ENCODE measurements around the gene PITHD1. TPM values are rescaled to one million over a fixed set of nuclear protein-coding genes. Genes with fewer than 3 reads are reported as not detected.
"Not testable (repeated sequence)": the region's sequence is repeated elsewhere in the genome, so short reads cannot be mapped to it uniquely, and the experiment has no call there.

PITHD1 gene
- total RNA-seq, 1 experiment from 2014 or later = 50.2 TPM

DNA sequence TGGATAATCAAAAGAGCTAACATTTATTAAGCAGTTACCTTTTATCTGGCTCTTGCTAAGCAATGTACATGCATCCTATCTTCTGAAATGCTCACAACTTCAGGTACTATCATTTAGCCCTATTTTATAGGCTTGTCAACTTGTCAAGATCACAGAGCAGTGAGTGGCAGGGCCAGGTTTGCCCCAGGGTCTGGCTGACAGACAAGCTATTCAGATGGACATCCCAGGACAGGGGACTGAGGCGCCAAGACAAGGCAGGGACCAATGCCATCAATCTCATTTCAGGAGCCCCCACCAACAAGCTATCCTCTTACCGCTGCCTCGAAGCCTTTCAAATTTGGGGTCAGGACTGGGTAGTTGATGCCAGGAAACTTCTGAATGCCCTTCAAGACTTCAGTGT lies 38.1 kb downstream of the PITHD1 start:
- DNase-seq = no peak
- Histone ChIP-seq H3K27me3 (no peaks in the 10 kb centered on the region), H3K4me1 (no peaks in the 10 kb centered on the region), H3K27ac (no peak overlapping the region), H3K9me3 (replicated peaks) (no peaks in the 10 kb centered on the region), H3K36me3 (no peaks in the 10 kb centered on the region), H3K4me3 (no peak overlapping the region)

DNA sequence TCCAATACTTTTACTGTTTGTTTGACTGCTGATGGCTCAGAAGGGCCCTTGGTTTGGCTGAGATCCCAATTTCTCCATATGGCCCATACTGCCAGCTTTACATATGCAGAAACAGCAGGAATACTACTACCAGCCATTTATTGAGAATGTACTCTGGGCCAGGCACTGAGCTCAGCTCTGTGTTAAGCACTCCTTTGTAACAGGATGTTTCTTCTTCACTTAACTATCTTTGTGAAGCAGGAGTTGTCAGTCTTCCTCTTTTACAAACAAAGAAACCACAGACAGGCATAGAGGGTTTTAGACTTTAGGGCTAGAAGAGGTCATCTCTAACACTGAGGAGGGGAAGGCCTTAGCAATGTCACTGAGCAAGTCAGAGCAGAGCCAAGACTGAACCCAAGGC lies 38.7 kb downstream of the PITHD1 start:
- H3K4me1 ChIP-seq = no peaks in the 10 kb centered on the region
- H3K36me3 ChIP-seq = no peaks in the 10 kb centered on the region
- no peaks in the 10 kb centered on the region for H3K27me3 ChIP-seq
- no peak for DNase-seq
- H3K27ac ChIP-seq = no peak overlapping the region
- no peak overlapping the region for H3K4me3 ChIP-seq
- no peaks in the 10 kb centered on the region for H3K9me3 ChIP-seq (replicated peaks)

DNA sequence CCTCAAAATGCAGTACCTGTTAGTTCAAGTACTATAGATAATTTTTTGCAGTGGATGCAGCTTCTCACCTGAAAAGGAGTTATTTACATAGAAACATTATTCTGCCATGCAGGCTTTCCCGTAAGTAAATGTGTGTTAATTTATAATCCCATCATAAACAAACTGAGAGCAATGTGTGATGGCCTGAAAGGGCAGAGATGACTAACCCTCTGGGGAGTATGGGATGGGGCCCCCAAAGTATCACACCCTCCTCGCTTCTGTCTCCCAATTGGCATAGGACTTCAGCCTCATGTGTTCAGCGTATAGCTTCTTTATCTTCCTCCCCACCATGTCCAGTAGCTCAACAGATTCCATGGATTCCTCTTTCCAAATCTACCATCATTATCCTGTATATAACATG lies 39.4 kb downstream of the PITHD1 start:
- Histone ChIP-seq H3K4me1 (no peaks in the 10 kb centered on the region), H3K9me3 (replicated peaks) (no peaks in the 10 kb centered on the region), H3K4me3 (no peak overlapping the region), H3K27me3 (no peaks in the 10 kb centered on the region), H3K27ac (no peak overlapping the region), H3K36me3 (no peaks in the 10 kb centered on the region)
- DNase-seq = no peak

DNA sequence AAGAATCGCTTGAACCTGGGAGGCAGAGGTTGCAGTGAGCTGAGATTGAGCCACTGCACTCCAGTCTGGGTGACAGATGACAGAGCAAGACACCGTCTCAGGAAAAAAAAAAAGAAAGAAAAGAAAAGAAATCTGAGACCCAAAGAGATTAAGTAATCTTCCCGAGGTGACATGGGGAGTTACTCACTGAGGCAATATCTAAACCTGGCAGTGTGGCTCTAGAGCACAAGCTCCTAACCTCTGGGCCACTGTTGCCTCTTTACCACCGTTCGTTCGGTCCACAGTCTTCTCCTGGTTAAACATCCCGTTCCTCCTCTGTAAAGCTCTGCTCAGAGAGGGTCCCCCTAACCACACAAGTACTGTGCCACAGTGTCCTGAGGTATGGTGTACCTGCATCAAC lies 45.5 kb downstream of the PITHD1 start:
- no peak overlapping the region for H3K4me3 ChIP-seq
- H3K4me1 ChIP-seq = no peaks in the 10 kb centered on the region
- H3K27ac ChIP-seq = no peak overlapping the region
- no peaks in the 10 kb centered on the region for H3K36me3 ChIP-seq
- DNase-seq = no peak
- H3K27me3 ChIP-seq = no peaks in the 10 kb centered on the region
- no peaks in the 10 kb centered on the region for H3K9me3 ChIP-seq (replicated peaks)

DNA sequence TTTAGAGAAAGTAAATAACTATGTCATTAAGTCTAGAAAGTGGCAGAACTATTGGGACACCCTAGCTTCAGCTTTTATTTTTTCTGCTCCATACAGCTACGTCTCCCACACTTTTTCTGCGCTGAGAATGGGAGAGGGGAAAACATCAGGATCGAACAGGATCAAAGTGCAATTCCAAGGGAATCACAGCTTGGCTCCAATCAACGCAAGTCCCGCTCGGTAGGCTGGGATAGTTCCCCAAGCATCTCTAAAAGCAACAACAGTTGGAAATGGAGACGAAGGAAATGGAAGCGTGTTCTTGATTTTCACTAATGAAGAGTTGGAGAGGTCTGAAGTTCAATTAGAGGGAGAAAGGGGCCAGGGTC lies 46.5 kb downstream of the PITHD1 start:
- no peaks in the 10 kb centered on the region for H3K27me3 ChIP-seq
- H3K9me3 ChIP-seq (replicated peaks) = no peaks in the 10 kb centered on the region
- DNase-seq = no peak
- H3K4me3 ChIP-seq = peak overlapping the region; percentile 92
- no peaks in the 10 kb centered on the region for H3K36me3 ChIP-seq
- peak overlapping the region; percentile 80 for H3K27ac ChIP-seq
- H3K4me1 ChIP-seq = no peaks in the 10 kb centered on the region

DNA sequence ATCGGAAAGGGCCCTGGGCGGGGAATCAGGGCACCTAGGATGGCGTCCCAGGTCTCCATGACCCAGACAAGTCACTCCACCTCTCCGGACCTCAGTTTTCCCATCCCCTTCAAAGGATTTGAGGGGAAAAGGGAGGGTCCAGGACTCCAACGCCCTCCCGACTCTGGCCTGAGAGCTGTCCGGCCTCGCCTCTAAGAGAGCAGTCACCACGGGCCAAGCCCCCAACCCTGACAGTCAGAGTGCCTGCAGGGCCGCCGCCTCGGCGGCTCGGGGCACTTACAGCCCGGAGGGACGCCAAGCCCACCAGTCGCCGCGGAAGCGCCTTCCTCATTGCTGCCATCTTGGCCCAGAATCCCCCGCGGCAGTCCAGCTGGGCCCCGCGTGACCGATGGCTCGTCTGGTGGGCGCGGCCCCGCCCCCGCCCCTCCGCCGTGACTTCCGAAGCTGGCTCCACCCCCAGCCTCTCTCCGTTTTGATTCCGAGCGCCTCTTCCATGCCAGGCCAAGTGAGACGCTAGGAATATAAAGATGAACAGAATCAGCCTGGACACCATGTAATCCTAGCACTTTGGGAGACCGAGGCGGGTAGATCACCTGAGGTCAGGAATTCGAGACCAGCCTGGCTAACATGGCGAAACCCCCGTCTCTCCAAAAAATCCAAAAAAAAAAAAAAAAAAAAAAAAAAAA lies 47.0 kb downstream of the PITHD1 start, which contains the start of gene HMGCL:
Gene HMGCL (minus strand): TSS at position 354 of the 686 bp plus-strand sequence. CDS start 14 bp downstream, at position 340.
- no peaks in the 10 kb centered on the region for H3K9me3 ChIP-seq (replicated peaks)
- H3K27ac ChIP-seq = peak within 1 kb of the TSS; percentile 80
- peak; percentile 93 to 95 for DNase-seq
- H3K36me3 ChIP-seq = no peaks in the 10 kb centered on the region
- H3K4me3 ChIP-seq = peak within 1 kb of the TSS; percentile 92
- no peaks in the 10 kb centered on the region for H3K27me3 ChIP-seq
- no peaks in the 10 kb centered on the region for H3K4me1 ChIP-seq

DNA sequence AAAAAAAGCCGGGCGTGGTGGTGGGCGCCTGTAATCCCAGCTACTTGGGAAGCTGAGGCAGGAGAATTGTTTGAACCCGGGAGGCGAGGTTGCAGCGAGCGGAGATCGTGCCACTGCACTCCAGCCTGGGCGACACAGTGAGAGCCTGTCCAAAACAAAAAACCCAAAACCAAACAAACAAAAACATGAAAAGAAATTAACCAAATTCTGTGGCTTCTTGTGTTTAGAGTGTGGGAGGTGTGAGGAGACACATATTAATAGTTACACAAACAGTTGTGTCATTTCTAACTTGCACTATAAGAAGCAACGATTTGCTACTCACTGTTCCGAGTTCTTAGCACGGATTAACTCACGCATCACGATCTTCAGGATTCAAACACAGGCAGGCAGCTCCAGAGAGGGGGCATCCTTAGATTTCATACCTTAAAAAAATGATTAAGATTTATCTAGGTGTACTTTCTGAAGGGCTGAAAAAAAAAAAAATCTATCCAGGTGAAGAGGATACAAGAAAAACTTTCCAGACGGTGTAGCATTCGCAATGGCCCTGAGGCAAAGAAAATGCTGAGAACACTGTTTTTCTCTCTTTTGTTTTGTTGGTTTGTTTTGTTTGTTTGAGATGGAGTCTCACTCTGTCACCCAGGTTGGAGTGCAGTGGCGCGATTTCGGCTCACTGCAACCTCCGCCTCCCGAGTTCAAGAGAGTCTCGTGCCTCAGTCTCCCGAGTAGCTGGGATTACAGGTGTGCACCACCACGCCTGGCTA lies 47.7 kb downstream of the PITHD1 start:
- Histone ChIP-seq H3K4me3 (peak overlapping the region; percentile 92), H3K27ac (no peak overlapping the region; the same call in 1 of the 2 replicates), H3K9me3 (replicated peaks) (no peaks in the 10 kb centered on the region), H3K36me3 (no peaks in the 10 kb centered on the region), H3K27me3 (no peaks in the 10 kb centered on the region; the same call in 1 of the 2 replicates), H3K4me1 (no peaks in the 10 kb centered on the region)
- DNase-seq = no peak

DNA sequence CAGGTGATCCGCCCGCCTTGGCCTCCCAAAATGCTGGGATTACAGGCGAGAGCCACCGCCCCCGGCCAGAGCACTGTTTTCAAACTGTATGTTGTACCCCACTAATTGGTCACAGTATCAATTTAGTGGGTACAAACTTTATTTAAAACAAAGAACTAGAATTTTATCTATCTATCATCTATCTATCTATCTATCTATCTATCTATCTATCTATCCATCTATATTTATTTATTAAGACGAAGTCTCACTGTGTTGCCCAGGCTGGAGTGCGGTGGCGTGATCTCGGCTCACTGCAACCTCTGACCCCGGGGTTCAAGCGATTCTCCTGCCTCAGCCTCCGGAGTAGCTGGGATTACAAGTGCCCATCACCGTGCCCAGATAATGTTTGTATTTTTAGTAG lies 48.4 kb downstream of the PITHD1 start:
- H3K4me1 ChIP-seq; H3K36me3 ChIP-seq; DNase-seq; H3K9me3 ChIP-seq (replicated peaks); H3K27me3 ChIP-seq; H3K27ac ChIP-seq; H3K4me3 ChIP-seq: not testable (repeated sequence)

DNA sequence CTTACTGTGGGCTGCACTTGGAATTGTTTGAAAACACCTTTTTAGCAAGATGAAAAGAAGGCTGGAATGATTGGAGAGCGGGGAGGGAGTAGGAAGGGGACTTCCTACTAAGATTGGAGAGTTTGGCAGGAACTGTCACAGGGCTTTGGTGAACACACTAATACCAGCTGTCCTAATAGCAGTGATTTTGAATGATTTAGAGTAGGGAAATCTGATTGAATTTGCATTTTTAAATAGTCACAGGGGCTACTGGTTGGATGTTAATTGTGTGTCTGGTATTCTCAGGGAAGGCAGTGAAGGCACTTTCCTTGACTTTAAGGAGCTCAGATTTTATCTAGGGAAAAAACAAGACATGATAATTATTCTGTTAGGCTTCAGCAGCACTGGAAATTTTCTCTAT lies 49.5 kb downstream of the PITHD1 start:
- no peak overlapping the region for H3K4me3 ChIP-seq
- peaks cover 4% of the 10 kb centered on the region; the same call in 1 of the 2 replicates for H3K27me3 ChIP-seq
- DNase-seq = no peak
- no peaks in the 10 kb centered on the region for H3K4me1 ChIP-seq
- H3K27ac ChIP-seq = no peak overlapping the region
- H3K9me3 ChIP-seq (replicated peaks) = no peaks in the 10 kb centered on the region
- H3K36me3 ChIP-seq = no peaks in the 10 kb centered on the region

DNA sequence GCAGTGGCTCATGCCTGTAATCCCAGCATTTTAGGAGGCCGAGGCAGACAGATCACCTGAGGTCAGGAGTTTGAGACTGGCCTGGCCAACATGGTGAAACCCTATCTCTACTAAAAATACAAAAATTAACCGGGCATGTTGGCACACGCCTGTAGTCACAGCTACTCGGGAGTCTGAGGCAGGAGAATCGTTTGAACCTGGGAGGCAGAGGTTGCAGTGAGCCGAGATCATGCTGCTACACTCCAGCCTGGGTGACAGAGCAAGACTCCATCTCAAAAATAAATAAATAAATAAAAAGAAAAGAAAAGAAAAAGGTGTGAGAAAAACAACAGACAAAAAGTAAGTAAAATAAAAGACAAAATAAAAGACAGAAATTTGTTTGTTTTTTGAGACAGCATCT lies 55.9 kb downstream of the PITHD1 start:
- DNase-seq; H3K36me3 ChIP-seq; H3K4me3 ChIP-seq; H3K4me1 ChIP-seq; H3K9me3 ChIP-seq (replicated peaks); H3K27ac ChIP-seq: not testable (repeated sequence)
- peaks cover 19% of the 10 kb centered on the region for H3K27me3 ChIP-seq

DNA sequence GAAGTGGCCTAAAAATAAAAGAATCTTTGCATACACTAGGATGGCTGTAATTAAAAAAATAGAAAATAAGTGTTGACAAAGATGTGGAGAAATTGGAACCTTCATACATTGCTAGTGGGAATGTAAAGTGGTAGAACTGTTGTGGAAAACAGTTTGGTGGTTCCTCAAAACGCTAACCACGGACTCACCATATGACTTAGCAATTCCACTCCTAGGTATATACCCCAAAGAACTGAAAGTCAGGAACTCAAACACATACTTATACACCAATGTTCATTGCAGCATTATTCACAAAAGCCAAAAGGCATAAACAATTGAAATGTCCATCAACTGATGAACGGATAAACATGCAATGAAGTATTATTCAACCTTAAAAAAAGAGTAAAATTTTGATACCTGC lies 57.8 kb downstream of the PITHD1 start:
- Histone ChIP-seq H3K27me3 (peaks cover 19% of the 10 kb centered on the region), H3K27ac (no peak overlapping the region), H3K4me1 (no peaks in the 10 kb centered on the region; the same call in 1 of the 2 replicates), H3K36me3 (no peaks in the 10 kb centered on the region; the same call in 1 of the 2 replicates), H3K9me3 (replicated peaks) (no peaks in the 10 kb centered on the region; the same call in 1 of the 2 replicates), H3K4me3 (no peak overlapping the region)
- no peak for DNase-seq

Other genes with a start within 250 kb of the PITHD1 start
- gene E2F2, start 247.2 kb upstream of the PITHD1 start, total RNA-seq (2014; rRNA removed; shearing (Covaris generic)) = 33.5 and 43.2 TPM in 2 replicates
- gene ID3, start 218.9 kb upstream of the PITHD1 start, total RNA-seq (2014; rRNA removed; shearing (Covaris generic)) = 332 and 336 TPM in 2 replicates
- 3,637 and 3,779 TPM in 2 replicates for gene RPL11, start 86.6 kb upstream of the PITHD1 start, total RNA-seq (2014; rRNA removed; shearing (Covaris generic))
- 62.4 and 65.9 TPM in 2 replicates for gene ELOA, start 34.9 kb upstream of the PITHD1 start, total RNA-seq (2014; rRNA removed; shearing (Covaris generic))
- 61.2 and 66.8 TPM in 2 replicates for gene LYPLA2, start 12.7 kb downstream of the PITHD1 start, total RNA-seq (2014; rRNA removed; shearing (Covaris generic))
- gene GALE, start 22.3 kb downstream of the PITHD1 start, total RNA-seq (2014; rRNA removed; shearing (Covaris generic)) = 31.5 and 34.9 TPM in 2 replicates
- 8.8 and 9.2 TPM in 2 replicates for gene HMGCL, start 47.0 kb downstream of the PITHD1 start, total RNA-seq (2014; rRNA removed; shearing (Covaris generic))
- gene FUCA1, start 89.9 kb downstream of the PITHD1 start, total RNA-seq (2014; rRNA removed; shearing (Covaris generic)) = 0.18 TPM in 1 of 2 replicates, not detected in the other
- not detected in 2 replicates for gene CNR2, start 134.9 kb downstream of the PITHD1 start, total RNA-seq (2014; rRNA removed; shearing (Covaris generic))
- gene PNRC2, start 181.4 kb downstream of the PITHD1 start, total RNA-seq (2014; rRNA removed; shearing (Covaris generic)) = 131 and 145 TPM in 2 replicates
- gene SRSF10, start 201.9 kb downstream of the PITHD1 start, total RNA-seq (2014; rRNA removed; shearing (Covaris generic)) = 195 and 245 TPM in 2 replicates